ENCODE data around the gene GDE1. TPM values are rescaled to one million over a fixed set of nuclear protein-coding genes. Genes with fewer than 3 reads are reported as not detected.

The GDE1 gene
- total and polyA plus RNA-seq, 9 of the 15 experiments (the other 6 are each of a cell fraction or from before 2014, with no cell fraction given): 18.8 to 40.5 (median 22.3) TPM

- TF ChIP-seq ZBTB33 (CRISPR knock-in tag; IDR thresholded peaks at IDR 0.05): no peak
- no peak for TF ChIP-seq ZNF512 (tag; IDR thresholded peaks at IDR 0.05)
- no peak for TF ChIP-seq POLR2A (conservative IDR thresholded peaks at IDR 0.05)
Measured at GRCh38 chr16:19499006-19499405, 22.9 kb downstream of the GDE1 start (continued).

GRCh38 chr16:19497176-19497575 is 24.7 kb downstream of the GDE1 start:
- ATAC-seq (no peak), FAIRE-seq (no peak), DNase-seq (ENCODE audit: extremely low read depth in 1 of 4, low spot score in 3 of 4) (no peak)
- no peaks in the 10 kb centered on the region for H3K27me3 ChIP-seq (ENCODE audit: control insufficient read depth in 2 of 2, insufficient read depth in 2 of 2, low read length in 2 of 2)
- CTCF ChIA-PET (ENCODE audit: low intra/inter-chr PET ratio): no interaction called here
- peaks cover 8% of the 10 kb centered on the region for H3K36me3 ChIP-seq (ENCODE audit: control insufficient read depth, insufficient read depth, low read length)
- H2AFZ ChIP-seq (ENCODE audit: low read depth, low read length): no peak overlapping the region
- H3K4me2 ChIP-seq (ENCODE audit: insufficient read depth, low read length): no peak overlapping the region
- 68% methylated on average over 5 of the region's 5 CpGs for WGBS (ENCODE audit: insufficient coverage, low coverage, missing lambda C conversion rate)
- H3K9me3 ChIP-seq (replicated peaks; ENCODE audit: control insufficient read depth, insufficient read depth, low read depth, low read length): no peaks in the 10 kb centered on the region
- H3K9ac ChIP-seq (ENCODE audit: insufficient read depth in 1 of 2, low read depth in 2 of 2, low read length in 2 of 2): no peak overlapping the region
- intact Hi-C loops (cut with micrococcal nuclease): no loop called here
- H3K27ac ChIP-seq (ENCODE audit: extremely low read depth, low read depth, low read length): no peak overlapping the region
- H3K79me2 ChIP-seq (ENCODE audit: control insufficient read depth, insufficient read depth, low read length): no peaks in the 10 kb centered on the region
- no peaks in the 10 kb centered on the region for H3K9me1 ChIP-seq (ENCODE audit: control insufficient read depth, insufficient read depth, low read length)
- POLR2A ChIA-PET: no interaction called here
- BruUV-seq (replicated peaks): no TSS peak
- in situ Hi-C loops (cut with MboI): no loop called here
- no peaks in the 10 kb centered on the region for H3K4me1 ChIP-seq (replicated peaks in 1 of 2; ENCODE audit: control insufficient read depth in 2 of 2, insufficient read depth in 2 of 2, low read length in 2 of 2)
- H4K20me1 ChIP-seq (replicated peaks; ENCODE audit: control insufficient read depth, insufficient read depth, low read length): no peaks in the 10 kb centered on the region
- H3K4me3 ChIP-seq: no peak overlapping the region
- TF ChIP-seq ERF (CRISPR knock-in tag; IDR thresholded peaks at IDR 0.05) (no peak), HMBOX1 (IDR thresholded peaks at IDR 0.05) (no peak), ETS1 (conservative IDR thresholded peaks at IDR 0.05; ENCODE audit: control insufficient read depth, low read depth, low read length) (no peak), MYBL2 (IDR thresholded peaks at IDR 0.05; ENCODE audit: low read depth) (no peak), MYBL2 (CRISPR knock-in tag; IDR thresholded peaks at IDR 0.05; ENCODE audit: borderline replicate concordance) (no peak), JUNB (CRISPR knock-in tag; conservative IDR thresholded peaks at IDR 0.05) (no peak)
